SHP77 treated with DMSO at 0.1 percent for 48 hours (cell line): ENCODE measurements around the gene MAN2A1.
"Not testable (repeated sequence)": the region's sequence is repeated elsewhere in the genome, so short reads cannot be mapped to it uniquely, and the experiment has no call there.

Experiments
- DNase-seq: peaks from one replicate; lab custom pipeline; 2025; lab: John Stamatoyannopoulos, UW

The MAN2A1 gene

GRCh38 chr5:109873687-109874086, 184.0 kb downstream of the MAN2A1 start:
- no peak for DNase-seq

GRCh38 chr5:109874108-109874507, 184.4 kb downstream of the MAN2A1 start:
- DNase-seq, result no peak

- no peak for DNase-seq
Observed at GRCh38 chr5:109876030-109876725, 186.5 kb downstream of the MAN2A1 start.

- DNase-seq, result no peak
Observed at GRCh38 chr5:109876941-109877669, 187.4 kb downstream of the MAN2A1 start.

- no peak for DNase-seq
Observed at GRCh38 chr5:109877670-109878045, 187.9 kb downstream of the MAN2A1 start.

- no peak for DNase-seq
Observed at GRCh38 chr5:109878887-109879286, 189.2 kb downstream of the MAN2A1 start.

- peak; percentile 13 for DNase-seq
Observed at GRCh38 chr5:109880907-109881685, 191.4 kb downstream of the MAN2A1 start.

- no peak for DNase-seq
Observed at GRCh38 chr5:109882546-109882945, 192.8 kb downstream of the MAN2A1 start.

- DNase-seq, result no peak
Observed at GRCh38 chr5:109884676-109885075, 194.9 kb downstream of the MAN2A1 start.

- DNase-seq, result no peak
Observed at GRCh38 chr5:109885205-109885604, 195.5 kb downstream of the MAN2A1 start.

- no peak for DNase-seq
Observed at GRCh38 chr5:109888989-109889388, 199.3 kb downstream of the MAN2A1 start.

- not testable (repeated sequence) for DNase-seq
Observed at GRCh38 chr5:109893271-109893670, 203.5 kb downstream of the MAN2A1 start.

GRCh38 chr5:109898269-109899162, 208.8 kb downstream of the MAN2A1 start:
- no peak for DNase-seq

- DNase-seq, result no peak
Observed at GRCh38 chr5:109899163-109899535, 209.4 kb downstream of the MAN2A1 start.

GRCh38 chr5:109900461-109900860, 210.7 kb downstream of the MAN2A1 start:
- no peak for DNase-seq

- DNase-seq, result no peak
Observed at GRCh38 chr5:109900911-109901627, 211.3 kb downstream of the MAN2A1 start.

GRCh38 chr5:109901628-109901981, 211.9 kb downstream of the MAN2A1 start:
- no peak for DNase-seq

GRCh38 chr5:109903061-109903460, 213.3 kb downstream of the MAN2A1 start:
- DNase-seq, result no peak

- DNase-seq, result no peak
Observed at GRCh38 chr5:109905906-109906305, 216.2 kb downstream of the MAN2A1 start.

- no peak for DNase-seq
Observed at GRCh38 chr5:109907189-109907588, 217.5 kb downstream of the MAN2A1 start.

- DNase-seq, result no peak
Observed at GRCh38 chr5:109907731-109908130, 218.0 kb downstream of the MAN2A1 start.
